ENCODE data around the gene FAM169A.

GRCh38 chr5:74761241-74761640, 104.9 kb downstream of the FAM169A start:
- no peak for TF ChIP-seq CTCF (IDR thresholded peaks at IDR 0.05 in 2 of 3, conservative IDR thresholded peaks at IDR 0.05 in 1 of 3; ENCODE audit: borderline replicate concordance in 1 of 3, insufficient read depth in 1 of 3, low read depth in 2 of 3, low read length in 2 of 3)
- no peak for TF ChIP-seq POLR2A (IDR thresholded peaks at IDR 0.05; ENCODE audit: borderline replicate concordance, extremely low read depth, insufficient read depth, insufficient read length)
- TF ChIP-seq YY1 (IDR thresholded peaks at IDR 0.05; ENCODE audit: extremely low read depth, insufficient replicate concordance, low read depth, low read length), result no peak
- TF ChIP-seq SRF (IDR thresholded peaks at IDR 0.05; ENCODE audit: low read depth), result no peak
- no peak for TF ChIP-seq POLR2AphosphoS5 (IDR thresholded peaks at IDR 0.05; ENCODE audit: low read depth, low read length)
- no peak for TF ChIP-seq REST (IDR thresholded peaks at IDR 0.05; ENCODE audit: low read depth)
- TF ChIP-seq JUND (IDR thresholded peaks at IDR 0.05), result no peak
- 0 out of 2 replicates have a peak, but pooled peaks have one; percentile 21 for TF ChIP-seq SIN3A (IDR thresholded peaks at IDR 0.05; ENCODE audit: low read depth)
- TF ChIP-seq EZH2 (IDR thresholded peaks at IDR 0.05), result no peak
- TF ChIP-seq EGR1 (IDR thresholded peaks at IDR 0.05; ENCODE audit: low read depth), result no peak
- TF ChIP-seq RAD21 (IDR thresholded peaks at IDR 0.05; ENCODE audit: low read depth), result no peak
- no peak for TF ChIP-seq ZFX (IDR thresholded peaks at IDR 0.05)
- TF ChIP-seq FOSL1 (IDR thresholded peaks at IDR 0.05; ENCODE audit: low read depth), result no peak
